Suprapubic skin (tissue), 4 donors: ENCODE results near the gene MLXIP. TPM values are rescaled to one million over a fixed set of nuclear protein-coding genes. Genes with fewer than 3 reads are reported as not detected.
"Not testable (repeated sequence)": the region's sequence is repeated elsewhere in the genome, so short reads cannot be mapped to it uniquely, and the experiment has no call there.

ENCODE experiments used
- DNase-seq, 2 donors: peaks; one replicate each; pipeline ENCODE4 v3.0.0-alpha.2; 2019; ENCODE audit warnings: low spot score in 2 of 2
- H3K27ac ChIP-seq: fragments of 200-600 bp; sonication (generic); one replicate; pipeline ENCODE4 v1.5.1; 2019
- H3K27me3 ChIP-seq: fragments of 200-600 bp; sonication (generic); one replicate; pipeline ENCODE4 v1.5.1; 2019
- H3K36me3 ChIP-seq: fragments of 200-600 bp; sonication (generic); one replicate; pipeline ENCODE4 v1.5.1; 2019
- H3K4me1 ChIP-seq: fragments of 200-600 bp; sonication (generic); one replicate; pipeline ENCODE4 v1.5.1; 2019
- H3K4me3 ChIP-seq: fragments of 200-600 bp; sonication (generic); one replicate; pipeline ENCODE4 v1.5.1; 2019; ENCODE audit warnings: mild to moderate bottlenecking
- H3K9me3 ChIP-seq: fragments of 200-600 bp; sonication (generic); one replicate; pipeline ENCODE4 v1.5.1; 2019
- CTCF ChIP-seq, 2 donors: fragments of 200-600 bp in 1 of 2; fragments of 450-650 bp in 1 of 2; sonication (generic) in 1 of 2; IDR thresholded peaks; one replicate each; pipeline ENCODE4 v1.5.1; 2016 to 2019; ENCODE audit warnings: antibody characterized with exemption in 2 of 2, mild to moderate bottlenecking in 1 of 2, moderate library complexity in 1 of 2
- EP300 ChIP-seq: sonication (generic); formaldehyde crosslinking; IDR thresholded peaks from one replicate; pipeline ENCODE4 v1.6.1; 2017; ENCODE audit warnings: antibody characterized with exemption
- POLR2A ChIP-seq, 2 donors: fragments of 450-650 bp; IDR thresholded peaks; one replicate each; pipeline ENCODE4 v1.6.1; 2017; ENCODE audit warnings: antibody characterized with exemption in 2 of 2, mild to moderate bottlenecking in 2 of 2, moderate library complexity in 2 of 2
- POLR2AphosphoS5 ChIP-seq, 3 donors: sonication (generic); formaldehyde crosslinking; IDR thresholded peaks; one replicate each; pipeline ENCODE4 v1.6.1; 2017; ENCODE audit warnings: antibody characterized with exemption in 3 of 3
- WGBS: methylation state at CpG from one replicate; pipeline ENCODE4 v1.1.5; 2018; 5-methylcytosine and 5-hydroxymethylcytosine counted together
- total RNA-seq, 4 donors: library from RNA; depleted of rRNA; stranded (reverse); fragments of >200 nt; gene quantifications; one replicate each; pipeline ENCODE4 v1.1.0, GENCODE V29; 2016

The MLXIP gene
- total RNA-seq, 4 donors from 2014 or later: 25.2 to 91.4 (median 35.4) TPM

GRCh38 chr12:122168492-122168891, 89.9 kb downstream of the MLXIP start:
- H3K36me3 ChIP-seq: no peaks in the 10 kb centered on the region
- H3K27ac ChIP-seq: no peak overlapping the region
- 93% methylated on average over 3 of the region's 3 CpGs for WGBS
- no peak for DNase-seq
- no peaks in the 10 kb centered on the region for H3K9me3 ChIP-seq
- H3K4me3 ChIP-seq: no peak overlapping the region
- H3K4me1 ChIP-seq: no peaks in the 10 kb centered on the region
- no peak for TF ChIP-seq POLR2A (IDR thresholded peaks at IDR 0.05)
- TF ChIP-seq EP300: no peak
- no peak for TF ChIP-seq POLR2AphosphoS5 (IDR thresholded peaks at IDR 0.05)
- no peak for TF ChIP-seq CTCF (IDR thresholded peaks at IDR 0.05)
- no peaks in the 10 kb centered on the region for H3K27me3 ChIP-seq

GRCh38 chr12:122171399-122171798, 92.8 kb downstream of the MLXIP start:
- H3K4me3 ChIP-seq: no peak overlapping the region
- no peak for DNase-seq
- TF ChIP-seq EP300 (no peak), POLR2A (IDR thresholded peaks at IDR 0.05) (no peak), CTCF (IDR thresholded peaks at IDR 0.05) (no peak), POLR2AphosphoS5 (IDR thresholded peaks at IDR 0.05) (no peak)
- no peaks in the 10 kb centered on the region for H3K27me3 ChIP-seq
- no peak overlapping the region for H3K27ac ChIP-seq
- WGBS: 97% methylated on average over 5 of the region's 5 CpGs
- no peaks in the 10 kb centered on the region for H3K4me1 ChIP-seq
- H3K9me3 ChIP-seq: no peaks in the 10 kb centered on the region
- no peaks in the 10 kb centered on the region for H3K36me3 ChIP-seq

GRCh38 chr12:122172262-122172939, 93.8 kb downstream of the MLXIP start:
- WGBS: 69% methylated on average over 11 of the region's 17 CpGs
- TF ChIP-seq CTCF (IDR thresholded peaks at IDR 0.05) (no peak), POLR2AphosphoS5 (IDR thresholded peaks at IDR 0.05) (no peak), EP300 (no peak), POLR2A (IDR thresholded peaks at IDR 0.05) (no peak)
- no peaks in the 10 kb centered on the region for H3K27me3 ChIP-seq

DNA sequence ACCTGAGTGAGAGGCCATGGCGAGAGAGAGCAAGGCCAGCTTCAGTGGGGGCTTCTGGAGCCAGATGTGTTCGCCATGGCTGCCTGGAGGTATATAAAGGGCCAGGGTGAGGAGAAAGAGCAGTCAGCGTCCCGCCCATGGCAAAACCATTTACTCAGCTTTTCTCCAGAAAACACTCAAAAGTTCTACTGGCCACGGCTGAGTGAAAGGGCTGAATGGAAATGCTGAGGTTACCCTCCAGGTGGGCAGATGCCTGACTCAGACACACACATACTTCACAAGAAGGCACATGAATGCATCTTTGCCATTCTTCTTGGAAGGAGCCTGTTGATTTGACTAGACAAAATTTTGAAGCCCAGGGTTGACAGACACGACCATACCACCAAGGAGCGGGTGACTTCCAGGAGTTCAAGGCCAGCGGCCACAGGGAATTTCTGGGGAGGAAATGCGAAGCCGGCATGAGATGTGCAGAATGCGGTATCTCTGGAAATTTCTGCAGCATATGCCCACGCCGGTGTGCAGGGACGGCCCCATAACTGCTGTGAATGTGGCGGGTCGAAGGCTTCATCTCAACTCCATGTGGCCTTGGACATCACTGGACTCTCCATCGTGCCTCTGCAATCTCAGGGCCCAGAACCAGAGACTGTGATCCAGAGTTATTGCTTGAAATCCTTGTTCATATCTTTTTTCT, 95.7 kb downstream of the MLXIP start, which contains the start of gene IL31:
Gene IL31 (minus strand): TSS at position 67 of the 691 bp plus-strand sequence. CDS start 49 bp downstream, at position 18.
- TF ChIP-seq POLR2A (IDR thresholded peaks at IDR 0.05) (no peak), EP300 (no peak), POLR2AphosphoS5 (IDR thresholded peaks at IDR 0.05) (no peak), CTCF (IDR thresholded peaks at IDR 0.05) (no peak)
- Histone ChIP-seq H3K4me3 (no peak within 1 kb of the TSS), H3K36me3 (no peaks in the 10 kb centered on the region), H3K27ac (no peak within 1 kb of the TSS), H3K9me3 (no peaks in the 10 kb centered on the region), H3K27me3 (no peaks in the 10 kb centered on the region), H3K4me1 (no peaks in the 10 kb centered on the region)
- no peak for DNase-seq
- WGBS: 89% methylated on average over 16 of the region's 17 CpGs

More at GRCh38 chr12:122172262-122172939, 93.8 kb downstream of the MLXIP start:
- DNase-seq: no peak
- no peaks in the 10 kb centered on the region for H3K4me1 ChIP-seq
- H3K27ac ChIP-seq: no peak overlapping the region
- no peaks in the 10 kb centered on the region for H3K36me3 ChIP-seq
- no peak overlapping the region for H3K4me3 ChIP-seq
- no peaks in the 10 kb centered on the region for H3K9me3 ChIP-seq

- H3K4me1 ChIP-seq: not testable (repeated sequence)
- WGBS: 85% methylated on average over 4 of the region's 4 CpGs
Observed at GRCh38 chr12:122176473-122176872, 97.9 kb downstream of the MLXIP start.

More at GRCh38 chr12:122176473-122176872, 97.9 kb downstream of the MLXIP start:
- not testable (repeated sequence) for H3K9me3 ChIP-seq, H3K27ac ChIP-seq, H3K36me3 ChIP-seq, H3K4me3 ChIP-seq, H3K27me3 ChIP-seq, DNase-seq
